NCI-H526 (cell line): ENCODE results near the gene FAM227A.

Experiments used
- DNase-seq, 2 experiments: peaks; one replicate each; lab custom pipeline; 2025; lab: John Stamatoyannopoulos, UW

FAM227A gene

GRCh38 chr22:38540701-38541100 lies 115.5 kb downstream of the FAM227A start:
- DNase-seq = no peak

GRCh38 chr22:38531251-38531938 lies 124.8 kb downstream of the FAM227A start:
- no peak for DNase-seq
